Breast epithelium (tissue), 3 donors: ENCODE measurements around the gene ADGRG3.

ENCODE experiments used
- CTCF ChIP-seq, 3 donors: fragments of 450-650 bp; IDR thresholded peaks; one replicate each; pipeline ENCODE4 v1.5.1; 2016 to 2017; ENCODE audit warnings: antibody characterized with exemption in 3 of 3, mild to moderate bottlenecking in 3 of 3, moderate library complexity in 3 of 3
- POLR2A ChIP-seq: fragments of 450-650 bp; IDR thresholded peaks from one replicate; pipeline ENCODE4 v1.6.1; 2016; ENCODE audit warnings: antibody characterized with exemption, mild to moderate bottlenecking, moderate library complexity

GRCh38 chr16:57634171-57634570 lies 33.9 kb upstream of the ADGRG3 start:
- no peak for TF ChIP-seq CTCF (IDR thresholded peaks at IDR 0.05)
- TF ChIP-seq POLR2A = no peak
